Nephron (organoid): ENCODE results near the gene IQCK.

Experiments
- H3K27ac Mint-ChIP-seq, 3 experiments: 2 replicates each; pipeline ENCODE4 v1.8.0; 2020; ENCODE audit warnings: mixed read lengths in 3 of 3, mild to moderate bottlenecking in 2 of 3, moderate library complexity in 1 of 3
- H3K27me3 Mint-ChIP-seq: 2 replicates; pipeline ENCODE4 v1.8.0; 2021; ENCODE audit warnings: low read depth, mild to moderate bottlenecking, moderate library complexity, mixed read lengths
- H3K36me3 Mint-ChIP-seq: 2 replicates; pipeline ENCODE4 v1.8.0; 2020; ENCODE audit warnings: low read depth, mixed read lengths
- H3K4me1 Mint-ChIP-seq: 2 replicates; pipeline ENCODE4 v1.8.0; 2020; ENCODE audit warnings: mixed read lengths
- H3K4me3 Mint-ChIP-seq, 3 experiments: 2 replicates each; pipeline ENCODE4 v1.8.0; 2020; ENCODE audit warnings: mild to moderate bottlenecking in 3 of 3, mixed read lengths in 3 of 3, moderate library complexity in 2 of 3
- H3K9me3 Mint-ChIP-seq: 2 replicates; pipeline ENCODE4 v1.8.0; 2020; ENCODE audit warnings: mixed read lengths
- TF ChIP-seq, protein P1 (sequence below), 3 experiments: fragments of 200-600 bp; sonication (generic); IDR thresholded peaks; one replicate each; pipeline ENCODE4 v1.5.0; 2021; ENCODE audit warnings: antibody characterized with exemption in 3 of 3; ENCODE audit not compliant: unreplicated experiment in 3 of 3

The IQCK gene

DNA sequence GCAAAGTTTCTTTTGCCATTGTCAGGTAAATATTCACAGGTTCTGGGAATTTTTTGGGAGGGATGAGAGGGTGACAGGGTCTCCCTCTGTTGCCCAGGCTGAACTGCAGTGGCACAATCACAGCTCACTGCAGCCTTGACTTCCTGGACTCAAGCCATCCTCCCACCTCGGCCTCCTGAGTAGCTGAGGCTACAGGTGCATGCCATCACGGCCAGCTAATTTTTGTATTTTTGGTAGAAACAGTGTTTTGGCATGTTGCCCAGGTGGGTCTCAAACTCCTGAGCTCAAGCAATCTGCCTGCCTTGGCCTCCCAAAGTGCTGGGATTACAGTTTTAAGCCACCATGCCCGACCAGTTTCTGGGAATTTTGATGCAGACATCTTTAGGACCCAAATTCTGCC is 53.0 kb downstream of the IQCK start:
- H3K27ac Mint-ChIP-seq = peak overlapping the region in 2 of 3 experiments; percentile 62 to 68
- H3K4me3 Mint-ChIP-seq = no peak overlapping the region
- peaks cover 21% of the 10 kb centered on the region for H3K4me1 Mint-ChIP-seq
- H3K27me3 Mint-ChIP-seq = no peaks in the 10 kb centered on the region
- peaks cover 27% of the 10 kb centered on the region for H3K36me3 Mint-ChIP-seq
- peaks cover 14% of the 10 kb centered on the region for H3K9me3 Mint-ChIP-seq
- TF ChIP-seq, protein P1, sequence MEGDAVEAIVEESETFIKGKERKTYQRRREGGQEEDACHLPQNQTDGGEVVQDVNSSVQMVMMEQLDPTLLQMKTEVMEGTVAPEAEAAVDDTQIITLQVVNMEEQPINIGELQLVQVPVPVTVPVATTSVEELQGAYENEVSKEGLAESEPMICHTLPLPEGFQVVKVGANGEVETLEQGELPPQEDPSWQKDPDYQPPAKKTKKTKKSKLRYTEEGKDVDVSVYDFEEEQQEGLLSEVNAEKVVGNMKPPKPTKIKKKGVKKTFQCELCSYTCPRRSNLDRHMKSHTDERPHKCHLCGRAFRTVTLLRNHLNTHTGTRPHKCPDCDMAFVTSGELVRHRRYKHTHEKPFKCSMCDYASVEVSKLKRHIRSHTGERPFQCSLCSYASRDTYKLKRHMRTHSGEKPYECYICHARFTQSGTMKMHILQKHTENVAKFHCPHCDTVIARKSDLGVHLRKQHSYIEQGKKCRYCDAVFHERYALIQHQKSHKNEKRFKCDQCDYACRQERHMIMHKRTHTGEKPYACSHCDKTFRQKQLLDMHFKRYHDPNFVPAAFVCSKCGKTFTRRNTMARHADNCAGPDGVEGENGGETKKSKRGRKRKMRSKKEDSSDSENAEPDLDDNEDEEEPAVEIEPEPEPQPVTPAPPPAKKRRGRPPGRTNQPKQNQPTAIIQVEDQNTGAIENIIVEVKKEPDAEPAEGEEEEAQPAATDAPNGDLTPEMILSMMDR (IDR thresholded peaks at IDR 0.05; ENCODE audit: unreplicated experiment in 3 of 3) = no peak

GRCh38 chr16:19771796-19772195 is 53.7 kb downstream of the IQCK start:
- Mint-ChIP-seq H3K27me3 (no peaks in the 10 kb centered on the region), H3K36me3 (peaks cover 27% of the 10 kb centered on the region), H3K4me3 (peak overlapping the region in 2 of 3 experiments; percentile 16 to 60), H3K9me3 (peaks cover 14% of the 10 kb centered on the region), H3K4me1 (peaks cover 25% of the 10 kb centered on the region), H3K27ac (peak overlapping the region; percentile 33 to 68 (median 62))
- TF ChIP-seq, protein P1 (IDR thresholded peaks at IDR 0.05; ENCODE audit: unreplicated experiment in 3 of 3) = no peak

DNA sequence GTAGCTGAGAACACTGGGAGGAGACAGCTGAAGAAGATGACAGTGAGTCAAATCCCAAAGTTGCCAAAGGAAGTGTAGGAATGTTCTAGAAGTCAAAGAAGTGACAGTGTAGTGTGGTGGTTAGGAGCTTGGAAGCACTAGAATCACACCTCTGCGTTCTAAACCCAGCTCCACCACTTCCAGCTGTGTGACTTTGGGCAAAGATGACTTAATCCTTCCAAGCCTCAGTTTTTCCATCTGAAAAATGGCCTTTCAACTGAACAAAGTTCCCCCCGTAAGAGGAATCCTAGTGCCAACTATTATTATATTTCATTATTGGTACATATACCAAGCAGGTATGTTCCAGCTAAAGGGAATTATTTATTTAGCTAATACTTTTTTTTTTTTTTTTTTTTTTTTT is 56.0 kb downstream of the IQCK start:
- no peak overlapping the region for H3K4me3 Mint-ChIP-seq
- H3K36me3 Mint-ChIP-seq = peaks cover 17% of the 10 kb centered on the region

GRCh38 chr16:19776147-19776546 is 58.1 kb downstream of the IQCK start:
- no peaks in the 10 kb centered on the region for H3K27me3 Mint-ChIP-seq
- peaks cover 5% of the 10 kb centered on the region for H3K36me3 Mint-ChIP-seq
- no peak overlapping the region for H3K4me3 Mint-ChIP-seq
- TF ChIP-seq, protein P1 (IDR thresholded peaks at IDR 0.05; ENCODE audit: unreplicated experiment in 3 of 3) = no peak
- H3K9me3 Mint-ChIP-seq = no peaks in the 10 kb centered on the region
- peaks cover 50% of the 10 kb centered on the region for H3K4me1 Mint-ChIP-seq
- H3K27ac Mint-ChIP-seq = no peak overlapping the region

More for the DNA sequence above, 56.0 kb downstream of the IQCK start:
- peaks cover 35% of the 10 kb centered on the region for H3K4me1 Mint-ChIP-seq
- H3K27me3 Mint-ChIP-seq = no peaks in the 10 kb centered on the region
- TF ChIP-seq, protein P1 (IDR thresholded peaks at IDR 0.05; ENCODE audit: unreplicated experiment in 3 of 3) = no peak
- no peak overlapping the region for H3K27ac Mint-ChIP-seq
- H3K9me3 Mint-ChIP-seq = peaks cover 8% of the 10 kb centered on the region

DNA sequence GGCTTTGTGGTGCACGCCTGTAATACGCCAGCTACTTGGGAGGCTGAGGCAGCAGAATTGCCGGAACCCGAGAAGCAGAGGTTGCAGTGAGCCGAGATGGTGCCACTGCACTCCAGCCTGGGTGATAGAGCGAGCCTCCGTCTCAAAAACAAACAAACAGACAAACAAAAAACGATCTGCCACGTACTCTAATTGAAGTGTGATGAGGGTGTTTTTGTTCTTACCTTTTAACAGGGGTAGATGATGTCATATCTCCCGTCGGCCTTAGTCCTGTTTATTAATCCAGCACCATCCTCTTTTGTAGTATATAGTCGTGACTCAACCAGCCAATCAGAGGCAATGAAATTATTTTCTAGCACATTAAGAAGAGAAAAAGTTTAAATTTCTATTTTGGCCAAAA is 58.5 kb downstream of the IQCK start:
- TF ChIP-seq, protein P1 (IDR thresholded peaks at IDR 0.05; ENCODE audit: unreplicated experiment in 3 of 3) = no peak
- no peak overlapping the region for H3K4me3 Mint-ChIP-seq
- no peaks in the 10 kb centered on the region for H3K27me3 Mint-ChIP-seq
- H3K27ac Mint-ChIP-seq = no peak overlapping the region
- H3K36me3 Mint-ChIP-seq = peaks cover 3% of the 10 kb centered on the region
- no peaks in the 10 kb centered on the region for H3K9me3 Mint-ChIP-seq
- peaks cover 50% of the 10 kb centered on the region for H3K4me1 Mint-ChIP-seq

GRCh38 chr16:19780321-19780720 is 62.2 kb downstream of the IQCK start:
- Mint-ChIP-seq H3K27me3 (peaks cover 5% of the 10 kb centered on the region), H3K4me1 (peaks cover 64% of the 10 kb centered on the region), H3K4me3 (peak overlapping the region in 1 of 3 experiments; percentile 37), H3K9me3 (no peaks in the 10 kb centered on the region), H3K27ac (peak overlapping the region; percentile 39 to 49 (median 46)), H3K36me3 (no peaks in the 10 kb centered on the region)
- TF ChIP-seq, protein P1 (IDR thresholded peaks at IDR 0.05; ENCODE audit: unreplicated experiment in 3 of 3) = no peak
